Epithelial cell of proximal tubule (primary cell): ENCODE measurements around the gene RCBTB2. TPM values are rescaled to one million over a fixed set of nuclear protein-coding genes. Genes with fewer than 3 reads are reported as not detected.

Source experiments
- DNase-seq: peaks from one replicate; pipeline ENCODE4 v3.0.0-alpha.2; 2011; ENCODE audit warnings: low read depth
- H3K4me3 ChIP-seq: 2 replicates; pipeline ENCODE4 v1.5.1; 2011; ENCODE audit warnings: low read depth, mild to moderate bottlenecking, low read length
- CTCF ChIP-seq: conservative IDR thresholded peaks from 2 replicates; pipeline ENCODE4 v1.5.1; 2012; ENCODE audit warnings: low read depth, mild to moderate bottlenecking, low read length
- total RNA-seq: library from RNA; depleted of rRNA; stranded (reverse); fragments of >200 nt; gene quantifications from 2 replicates; pipeline ENCODE4 v1.2.3, GENCODE V29; 2015

RCBTB2 gene
- total RNA-seq, 1 donor from 2014 or later: 2.9 TPM

GRCh38 chr13:48569104-48569666, 36.3 kb upstream of the RCBTB2 start:
- DNase-seq: no peak
- no peak for TF ChIP-seq CTCF
- H3K4me3 ChIP-seq: no peak overlapping the region

- TF ChIP-seq CTCF: no peak
- H3K4me3 ChIP-seq: no peak overlapping the region
Measured at GRCh38 chr13:48568370-48569103, 35.7 kb upstream of the RCBTB2 start.

GRCh38 chr13:48567515-48568369, 34.9 kb upstream of the RCBTB2 start:
- H3K4me3 ChIP-seq: no peak overlapping the region
- no peak for TF ChIP-seq CTCF
- no peak for DNase-seq

More at GRCh38 chr13:48568370-48569103, 35.7 kb upstream of the RCBTB2 start:
- no peak for DNase-seq

- no peak for DNase-seq
- no peak for TF ChIP-seq CTCF
Measured at GRCh38 chr13:48564056-48564455, 31.2 kb upstream of the RCBTB2 start.

GRCh38 chr13:48563626-48564025, 30.7 kb upstream of the RCBTB2 start:
- no peak for DNase-seq
- TF ChIP-seq CTCF: no peak
- no peak overlapping the region for H3K4me3 ChIP-seq

More at GRCh38 chr13:48564056-48564455, 31.2 kb upstream of the RCBTB2 start:
- no peak overlapping the region for H3K4me3 ChIP-seq

GRCh38 chr13:48562296-48563066, 29.6 kb upstream of the RCBTB2 start:
- H3K4me3 ChIP-seq: no peak overlapping the region
- no peak for TF ChIP-seq CTCF
- no peak for DNase-seq
